KOPT-K1 (cell line): ENCODE data around the gene KIF11.

Source experiments
- H3K27ac ChIP-seq: fragments of 200-600 bp; sonication (generic); 2 replicates; pipeline ENCODE4 v1.5.1; 2016; ENCODE audit warnings: antibody characterized with exemption, mild to moderate bottlenecking, low read depth, low read length; ENCODE audit not compliant: poor library complexity, severe bottlenecking
- H3K36me3 ChIP-seq: fragments of 200-600 bp; sonication (generic); 2 replicates; pipeline ENCODE4 v1.5.1; 2017; ENCODE audit warnings: antibody characterized with exemption, mild to moderate bottlenecking, low read length, moderate library complexity; ENCODE audit not compliant: insufficient read depth
- H3K9me3 ChIP-seq: fragments of 200-600 bp; sonication (generic); 2 replicates; pipeline ENCODE4 v1.5.1; 2017; ENCODE audit warnings: antibody characterized with exemption, low read length, mild to moderate bottlenecking; ENCODE audit not compliant: insufficient read depth, poor library complexity, severe bottlenecking

The KIF11 gene

DNA sequence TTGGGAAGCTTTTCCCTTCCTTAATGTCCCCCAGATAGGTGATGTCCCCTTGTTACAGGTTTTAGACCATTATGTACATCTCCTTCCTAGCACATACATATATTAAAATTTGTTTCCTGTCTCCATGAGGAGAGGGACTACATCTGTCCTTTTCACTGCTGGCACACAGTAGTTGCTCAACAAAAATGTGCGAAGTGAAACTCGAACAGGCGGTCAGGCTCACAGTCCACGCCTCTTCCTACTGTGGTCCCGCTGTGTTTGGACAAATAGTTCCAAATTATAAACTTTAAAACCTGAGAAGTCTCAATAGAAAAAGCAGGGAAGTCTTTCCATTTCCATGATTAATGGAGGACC, 95.6 kb downstream of the KIF11 start:
- Histone ChIP-seq H3K36me3 (no peaks in the 10 kb centered on the region), H3K9me3 (peaks cover 19% of the 10 kb centered on the region), H3K27ac (no peak overlapping the region)

GRCh38 chr10:92688927-92689662, 96.2 kb downstream of the KIF11 start:
- Histone ChIP-seq H3K27ac (no peak overlapping the region), H3K36me3 (no peaks in the 10 kb centered on the region), H3K9me3 (peaks cover 19% of the 10 kb centered on the region)

- Histone ChIP-seq H3K9me3 (peaks cover 19% of the 10 kb centered on the region), H3K27ac (no peak within 1 kb of the TSS), H3K36me3 (no peaks in the 10 kb centered on the region)
These were observed 96.8 kb downstream of the KIF11 start, which contains the start of gene HHEX for GRCh38 chr10:92689663-92690210. Gene HHEX (plus strand): TSS chr10:92689955. CDS start chr10:92689987, 32 bp downstream.

DNA sequence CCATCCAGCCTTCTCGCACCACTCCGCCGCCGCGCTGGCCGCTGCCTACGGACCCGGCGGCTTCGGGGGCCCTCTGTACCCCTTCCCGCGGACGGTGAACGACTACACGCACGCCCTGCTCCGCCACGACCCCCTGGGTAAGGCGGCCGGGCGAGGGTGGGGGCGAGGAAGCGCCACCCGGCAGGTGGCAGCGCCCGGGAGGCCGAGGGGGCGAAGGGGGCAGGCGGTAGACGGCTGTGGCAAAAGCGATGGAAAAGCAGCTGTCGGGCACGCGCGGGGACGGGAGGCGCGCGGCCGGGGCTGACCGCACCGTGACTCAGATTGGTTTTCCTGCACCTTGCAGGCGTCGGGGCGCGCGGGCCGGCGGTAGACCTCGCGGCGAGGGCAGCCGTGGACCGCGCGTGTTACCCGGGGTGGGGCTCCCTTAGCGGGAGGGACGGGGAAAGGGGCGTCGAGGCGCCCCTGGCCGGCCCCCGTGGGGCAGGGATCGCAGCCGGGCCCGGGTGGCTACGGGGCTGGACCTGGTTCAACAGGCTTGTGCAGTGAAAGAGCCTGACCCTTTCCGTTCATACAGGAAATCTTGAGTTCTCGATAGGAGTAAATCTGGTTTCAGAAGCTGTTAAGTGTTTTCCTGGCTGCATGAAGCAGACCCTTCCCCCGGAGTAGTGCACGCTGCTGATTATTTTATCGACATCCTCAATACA, 97.4 kb downstream of the KIF11 start:
- Histone ChIP-seq H3K36me3 (no peaks in the 10 kb centered on the region), H3K9me3 (peaks cover 19% of the 10 kb centered on the region), H3K27ac (no peak overlapping the region)

DNA sequence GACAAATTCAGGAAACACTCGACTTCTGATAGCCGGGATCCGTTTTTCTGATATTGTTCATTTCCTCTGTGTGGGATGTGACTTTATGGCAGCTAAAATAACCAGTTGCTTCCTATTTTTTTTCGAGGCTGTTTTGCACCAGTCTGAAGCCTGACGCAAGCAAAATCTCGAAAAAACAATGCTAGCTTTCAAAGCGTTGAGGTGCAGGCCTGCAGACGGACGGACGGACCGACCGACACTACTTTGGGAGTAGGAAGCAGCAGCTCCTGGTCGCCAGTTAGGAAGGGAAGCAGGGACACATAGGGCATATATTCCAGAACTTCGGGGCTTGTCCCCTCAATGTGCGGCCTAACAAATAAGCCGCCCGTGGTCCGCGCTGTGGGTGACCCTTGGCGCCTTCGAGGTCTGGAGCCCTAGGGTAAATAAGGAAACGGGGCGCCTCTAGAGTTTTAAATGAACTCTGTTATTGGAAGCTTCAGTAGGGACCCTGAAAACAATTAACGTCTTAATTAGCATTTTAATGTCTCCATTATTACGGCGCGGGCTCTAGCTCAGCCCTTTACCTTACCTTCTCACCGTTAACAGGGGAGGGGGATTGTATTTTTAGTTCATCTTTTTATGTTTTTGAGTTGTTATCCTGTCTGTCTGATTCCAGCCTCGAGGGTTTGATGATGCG, 98.1 kb downstream of the KIF11 start:
- Histone ChIP-seq H3K9me3 (peaks cover 19% of the 10 kb centered on the region), H3K27ac (no peak overlapping the region), H3K36me3 (no peaks in the 10 kb centered on the region)

DNA sequence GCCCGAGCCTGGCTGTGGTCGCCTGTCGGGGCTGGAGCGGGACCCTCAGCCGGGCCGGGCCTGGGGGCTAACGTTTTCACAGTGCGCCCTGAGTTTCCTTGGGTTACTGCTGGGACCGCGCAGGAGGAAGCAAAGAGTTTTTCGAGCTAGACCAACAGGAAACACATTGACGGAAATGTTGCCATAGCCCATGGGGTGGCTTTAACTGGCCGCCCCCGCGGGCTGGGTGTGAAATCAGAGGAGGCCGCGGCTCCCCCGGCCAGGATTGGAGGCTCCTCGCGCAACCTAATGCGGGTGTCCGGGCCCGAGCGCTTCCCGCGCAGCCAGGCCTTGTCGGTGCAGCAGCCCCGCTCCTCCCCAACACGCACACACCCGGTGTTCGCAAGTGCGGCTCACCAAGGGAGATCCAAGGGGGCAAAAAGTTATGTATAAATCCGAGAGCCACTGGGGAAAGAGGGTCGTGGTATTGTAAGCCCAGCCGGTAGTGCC, 98.7 kb downstream of the KIF11 start:
- Histone ChIP-seq H3K9me3 (peaks cover 19% of the 10 kb centered on the region), H3K27ac (no peak overlapping the region)

DNA sequence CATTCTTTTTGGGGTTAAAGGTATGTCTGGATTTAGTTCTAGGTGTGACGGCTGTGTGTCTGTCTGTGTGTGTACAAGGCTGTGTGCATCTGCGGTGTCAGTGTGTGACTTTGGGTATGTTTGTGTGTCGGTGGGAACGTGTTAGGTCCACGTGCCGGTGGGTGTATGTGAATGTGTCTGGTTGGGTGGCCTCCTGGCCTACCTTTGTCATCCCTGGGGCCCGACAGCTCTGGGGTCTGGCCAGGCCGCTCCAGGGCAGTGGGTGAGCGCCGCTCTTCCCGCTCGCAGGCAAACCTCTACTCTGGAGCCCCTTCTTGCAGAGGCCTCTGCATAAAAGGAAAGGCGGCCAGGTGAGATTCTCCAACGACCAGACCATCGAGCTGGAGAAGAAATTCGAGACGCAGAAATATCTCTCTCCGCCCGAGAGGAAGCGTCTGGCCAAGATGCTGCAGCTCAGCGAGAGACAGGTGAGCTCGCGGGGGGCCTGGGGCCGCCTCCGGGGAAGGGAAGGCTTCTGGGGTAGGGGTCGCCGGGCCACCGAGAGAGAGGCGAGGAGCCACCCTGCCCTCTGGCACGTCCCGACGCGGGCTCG, 99.2 kb downstream of the KIF11 start:
- no peaks in the 10 kb centered on the region for H3K36me3 ChIP-seq
- peaks cover 19% of the 10 kb centered on the region for H3K9me3 ChIP-seq
- no peak overlapping the region for H3K27ac ChIP-seq

More for the DNA sequence above, 98.7 kb downstream of the KIF11 start:
- H3K36me3 ChIP-seq, result no peaks in the 10 kb centered on the region

GRCh38 chr10:92692697-92693533, 100.0 kb downstream of the KIF11 start:
- Histone ChIP-seq H3K27ac (no peak overlapping the region), H3K36me3 (no peaks in the 10 kb centered on the region), H3K9me3 (peaks cover 19% of the 10 kb centered on the region)

GRCh38 chr10:92693534-92693893, 100.6 kb downstream of the KIF11 start:
- H3K27ac ChIP-seq, result no peak overlapping the region
- H3K9me3 ChIP-seq, result peaks cover 18% of the 10 kb centered on the region
- no peaks in the 10 kb centered on the region for H3K36me3 ChIP-seq

GRCh38 chr10:92695679-92696605, 103.0 kb downstream of the KIF11 start:
- Histone ChIP-seq H3K36me3 (no peaks in the 10 kb centered on the region), H3K27ac (no peak overlapping the region), H3K9me3 (no peaks in the 10 kb centered on the region)

DNA sequence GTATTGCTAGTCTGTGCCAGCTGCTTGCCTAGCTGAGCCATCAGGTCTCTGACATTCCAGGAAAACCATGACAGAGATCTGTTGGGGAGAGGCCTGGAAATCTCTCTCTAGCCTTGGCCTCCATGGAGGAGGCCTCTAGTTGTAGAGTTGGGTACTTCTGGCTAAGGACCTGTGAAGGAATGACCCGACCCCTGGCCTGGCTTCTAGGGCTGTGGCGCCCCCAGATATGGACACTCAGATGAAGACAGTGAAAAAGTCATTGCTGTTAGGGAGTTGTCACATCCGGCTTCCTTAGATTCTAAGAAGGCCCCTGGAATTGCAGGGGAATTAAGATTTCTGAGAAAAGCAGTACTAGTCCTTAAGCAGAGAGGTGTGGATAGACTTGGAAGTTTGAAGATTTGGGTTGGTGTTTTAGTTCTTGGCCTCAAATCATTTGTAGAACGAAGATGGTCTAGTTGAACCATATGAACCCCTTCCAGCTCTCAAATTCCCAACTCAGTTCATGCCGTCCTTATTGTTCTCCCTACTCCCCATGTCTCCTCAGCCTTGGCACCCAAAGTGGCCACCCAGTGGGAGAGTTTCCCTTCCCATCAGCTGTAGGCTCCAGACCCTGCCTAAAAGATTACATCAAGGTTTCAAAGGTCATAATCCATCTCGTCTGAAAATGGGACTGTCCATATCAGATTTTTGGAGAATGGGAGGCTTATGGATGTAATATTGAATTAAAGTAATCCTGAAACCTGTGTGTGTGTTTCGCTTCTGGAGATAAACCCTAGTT, 103.9 kb downstream of the KIF11 start:
- H3K27ac ChIP-seq, result no peak overlapping the region
- no peaks in the 10 kb centered on the region for H3K9me3 ChIP-seq
- no peaks in the 10 kb centered on the region for H3K36me3 ChIP-seq

DNA sequence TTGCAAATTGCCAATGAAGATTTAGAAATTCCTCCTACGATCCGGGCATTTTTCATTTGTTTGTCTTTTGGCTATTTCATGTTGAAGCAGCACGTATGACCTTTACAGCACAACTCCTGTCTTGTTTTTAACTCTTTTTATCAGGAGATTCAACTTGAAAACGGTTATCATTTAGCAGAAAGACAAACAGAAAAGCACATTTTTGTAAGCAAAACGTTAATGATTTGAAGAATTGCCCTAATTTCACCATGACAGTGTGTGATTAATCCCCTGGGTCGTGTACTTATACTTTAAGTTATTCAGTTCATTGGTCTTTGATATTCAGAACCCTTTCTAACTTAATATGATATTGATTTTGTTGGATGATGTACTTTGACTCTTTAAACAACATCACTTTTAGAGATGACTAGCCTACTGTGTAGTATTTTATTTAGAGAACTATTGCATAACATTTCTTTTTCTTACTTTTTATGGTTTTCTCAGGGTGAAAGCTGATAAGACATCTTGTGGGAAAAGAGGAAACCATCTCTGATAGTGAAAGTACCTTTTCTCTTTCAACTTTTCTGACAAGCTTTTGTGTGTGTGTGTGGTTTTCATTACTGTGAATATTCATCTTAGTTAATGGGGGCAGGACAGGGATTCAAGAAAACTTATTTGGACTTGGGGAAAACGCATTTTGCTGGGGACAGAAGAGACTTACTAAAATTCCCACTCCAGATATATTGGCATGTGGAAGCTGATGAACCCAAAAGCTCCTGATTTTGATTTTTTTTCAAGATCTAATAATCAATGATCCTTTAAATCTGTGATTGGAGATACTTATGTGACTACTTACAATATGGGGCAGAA, 105.0 kb downstream of the KIF11 start:
- Histone ChIP-seq H3K9me3 (no peaks in the 10 kb centered on the region), H3K36me3 (no peaks in the 10 kb centered on the region), H3K27ac (no peak overlapping the region)
